ENCODE results near the gene MINAR2. TPM values are rescaled to one million over a fixed set of nuclear protein-coding genes. Genes with fewer than 3 reads are reported as not detected.

Gene MINAR2
- total and polyA plus RNA-seq, 7 donors = 0.27 TPM; not detected in 6

GRCh38 chr5:129717751-129718310 lies 30.1 kb upstream of the MINAR2 start:
- intact Hi-C loops (cut with DNase I) = no loop called here
- Histone ChIP-seq H3K27ac (no peak overlapping the region), H3K4me1 (no peaks in the 10 kb centered on the region), H3K27me3 (no peaks in the 10 kb centered on the region), H3K36me3 (no peaks in the 10 kb centered on the region), H3K9me3 (no peaks in the 10 kb centered on the region), H3K4me3 (no peak overlapping the region)
- DNase-seq = no peak
- TF ChIP-seq POLR2AphosphoS5 (IDR thresholded peaks at IDR 0.05) (no peak), CTCF (IDR thresholded peaks at IDR 0.05) (no peak), EP300 (IDR thresholded peaks at IDR 0.05) (no peak), POLR2A (IDR thresholded peaks at IDR 0.05) (no peak)

GRCh38 chr5:129718471-129719090 lies 29.3 kb upstream of the MINAR2 start:
- intact Hi-C loops (cut with DNase I) = no loop called here
- Histone ChIP-seq H3K27ac (no peak overlapping the region), H3K36me3 (no peaks in the 10 kb centered on the region), H3K4me1 (no peaks in the 10 kb centered on the region), H3K4me3 (no peak overlapping the region), H3K9me3 (no peaks in the 10 kb centered on the region), H3K27me3 (no peaks in the 10 kb centered on the region)
- DNase-seq = no peak
- 82 to 97% methylated on average over 1 of the region's 1 CpG for WGBS, 2 donors
- TF ChIP-seq POLR2A (IDR thresholded peaks at IDR 0.05) (no peak), POLR2AphosphoS5 (IDR thresholded peaks at IDR 0.05) (no peak), CTCF (IDR thresholded peaks at IDR 0.05) (no peak), EP300 (IDR thresholded peaks at IDR 0.05) (no peak)

- no peak overlapping the region for H3K4me3 ChIP-seq
- TF ChIP-seq POLR2A (IDR thresholded peaks at IDR 0.05) = no peak
- no peak for TF ChIP-seq CTCF (IDR thresholded peaks at IDR 0.05)
- no peak for TF ChIP-seq POLR2AphosphoS5 (IDR thresholded peaks at IDR 0.05)
- no peak for TF ChIP-seq EP300 (IDR thresholded peaks at IDR 0.05)
- 24 to 35% methylated on average over 2 of the region's 2 CpGs for WGBS, 2 donors
- intact Hi-C loops (cut with DNase I) = no loop called here
- H3K4me1 ChIP-seq = no peaks in the 10 kb centered on the region
- no peak for DNase-seq
- H3K9me3 ChIP-seq = no peaks in the 10 kb centered on the region
- no peaks in the 10 kb centered on the region for H3K27me3 ChIP-seq
- no peaks in the 10 kb centered on the region for H3K36me3 ChIP-seq
- no peak overlapping the region for H3K27ac ChIP-seq
These were observed 23.7 kb upstream of the MINAR2 start for GRCh38 chr5:129724222-129724621.

GRCh38 chr5:129724647-129725046 lies 23.2 kb upstream of the MINAR2 start:
- 92% methylated on average over 4 of the region's 4 CpGs for WGBS, 2 donors
- no peak overlapping the region for H3K4me3 ChIP-seq
- no peaks in the 10 kb centered on the region for H3K4me1 ChIP-seq
- no peak overlapping the region for H3K27ac ChIP-seq
- no peak for DNase-seq
- intact Hi-C loops (cut with DNase I) = no loop called here
- no peak for TF ChIP-seq POLR2A (IDR thresholded peaks at IDR 0.05)
- no peak for TF ChIP-seq CTCF (IDR thresholded peaks at IDR 0.05)
- no peak for TF ChIP-seq POLR2AphosphoS5 (IDR thresholded peaks at IDR 0.05)
- no peak for TF ChIP-seq EP300 (IDR thresholded peaks at IDR 0.05)
- no peaks in the 10 kb centered on the region for H3K36me3 ChIP-seq
- H3K27me3 ChIP-seq = no peaks in the 10 kb centered on the region
- no peaks in the 10 kb centered on the region for H3K9me3 ChIP-seq

- Histone ChIP-seq H3K9me3 (no peaks in the 10 kb centered on the region), H3K4me1 (no peaks in the 10 kb centered on the region), H3K27me3 (no peaks in the 10 kb centered on the region), H3K27ac (no peak overlapping the region), H3K4me3 (no peak overlapping the region), H3K36me3 (no peaks in the 10 kb centered on the region)
- intact Hi-C loops (cut with DNase I) = no loop called here
- TF ChIP-seq POLR2A (IDR thresholded peaks at IDR 0.05) (no peak), CTCF (IDR thresholded peaks at IDR 0.05) (no peak), EP300 (IDR thresholded peaks at IDR 0.05) (no peak), POLR2AphosphoS5 (IDR thresholded peaks at IDR 0.05) (no peak)
- DNase-seq = no peak
- 69 to 85% methylated on average over 2 of the region's 2 CpGs for WGBS, 2 donors
These were observed 8.1 kb upstream of the MINAR2 start for GRCh38 chr5:129739773-129740172.
